Kidney (tissue), 14 donors: ENCODE results near the gene S100A5. TPM values are rescaled to one million over a fixed set of nuclear protein-coding genes. Genes with fewer than 3 reads are reported as not detected.

Source experiments
- DNase-seq, 5 donors: peaks; one replicate each; pipeline ENCODE4 v3.0.0-alpha.2; 2013 to 2020
- FAIRE-seq: peaks from 2 replicates; lab custom pipeline; 2012; peaks lifted over from hg19 to GRCh38; lab: Jason Lieb, UNC
- H3K27ac ChIP-seq, 2 donors: one replicate each; pipeline ENCODE4 v1.7.0; 2013; ENCODE audit warnings: low read depth in 2 of 2, low read length in 2 of 2, inconsistent platforms in 1 of 2
- H3K27me3 ChIP-seq: one replicate; pipeline ENCODE4 v1.7.1; 2013; ENCODE audit warnings: low read length, inconsistent platforms; ENCODE audit not compliant: control insufficient read depth, insufficient read depth
- H3K36me3 ChIP-seq, 3 donors: one replicate each; pipeline versions ENCODE4 v1.7.0 to v1.7.1; 2013; ENCODE audit warnings: low read length in 3 of 3, control low read depth in 1 of 3, inconsistent platforms in 1 of 3; ENCODE audit not compliant: insufficient read depth in 3 of 3, control insufficient read depth in 2 of 3
- H3K4me1 ChIP-seq, 3 donors: one replicate each; pipeline versions ENCODE4 v1.7.0 to v1.7.1; 2013; ENCODE audit warnings: low read length in 3 of 3, inconsistent platforms in 1 of 3, low read depth in 1 of 3; ENCODE audit not compliant: control insufficient read depth in 2 of 3, insufficient read depth in 2 of 3
- H3K4me3 ChIP-seq, 3 donors: one replicate each; pipeline versions ENCODE4 v1.7.0 to v1.8.1; 2013; ENCODE audit warnings: low read length in 3 of 3, control low read depth in 1 of 3, inconsistent platforms in 1 of 3
- H3K9ac ChIP-seq, 3 donors: one replicate each; pipeline versions ENCODE4 v1.7.0 to v1.7.1; 2013; ENCODE audit warnings: low read length in 3 of 3, control low read depth in 1 of 3, inconsistent platforms in 1 of 3
- H3K9me3 ChIP-seq, 3 donors: one replicate each; pipeline versions ENCODE4 v1.7.0 to v1.7.1; 2013; ENCODE audit warnings: low read length in 3 of 3, control low read depth in 1 of 3, inconsistent platforms in 1 of 3; ENCODE audit not compliant: control insufficient read depth in 2 of 3, insufficient read depth in 1 of 3
- intact Hi-C: fragments of 100-400 bp; cut with DNase I; formaldehyde crosslinking; loops from one replicate; pipeline ENCODE4 v1.11.1; 2022
- polyA plus RNA-seq: library from polyadenylated mRNA; stranded (reverse); fragments of 350-450 nt; fragmentation: Illumina TruSeq; extraction: RNeasy Lipid Tissue Mini Kit (QIAGEN cat#74804); gene quantifications from one replicate; pipeline ENCODE4 v1.2.3, GENCODE V29; 2014; ENCODE audit warnings: low read depth, low replicate concordance; ENCODE audit not compliant: insufficient read depth
- total RNA-seq: library from RNA; stranded (reverse); fragmentation: NEBNext Ultra II Directional; extraction: Animal tissue kit (Norgen Biotek cat#: 25700); gene quantifications from one replicate; pipeline ENCODE4 v1.2.1, GENCODE V29; 2021
- TF ChIP-seq, protein P1 (sequence below): IDR thresholded peaks from 3 replicates; pipeline ENCODE4 v1.5.1; 2012; ENCODE audit warnings: mild to moderate bottlenecking, moderate library complexity, borderline replicate concordance; ENCODE audit not compliant: insufficient read depth; ENCODE audit errors: extremely low read depth
- donor health status: control.
- donor health status: control.
- donor health status: control.
- donor health status: control.
- donor health status: control.
- donor health status: DM: yes; HTN: yes; CAD: no.
- donor health status: Normal renal cell carcinoma (clear cell type).

S100A5 gene
- total and polyA plus RNA-seq, 2 donors from 2014 or later, result 0.91 to 1.9 TPM

DNA sequence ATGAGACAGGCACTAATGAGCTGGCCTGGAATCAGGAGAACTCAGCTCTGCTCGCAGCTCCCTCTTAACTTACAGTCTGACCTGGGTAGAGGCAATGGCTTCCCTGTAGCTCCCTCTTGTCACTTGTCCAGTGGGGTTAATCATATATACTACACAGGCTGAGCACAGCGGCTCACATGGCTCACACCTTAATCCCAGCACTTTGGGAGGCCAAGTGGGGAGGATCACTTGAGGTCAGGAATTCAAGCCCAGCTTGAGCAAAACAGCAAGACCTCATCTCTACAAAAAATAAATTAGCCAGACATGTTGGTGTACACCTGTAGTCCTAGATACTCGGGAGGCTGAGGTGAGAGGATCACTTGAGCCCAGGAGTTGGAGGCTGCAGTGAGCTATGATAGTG, 9.1 kb downstream of the S100A5 start:
- FAIRE-seq, result no peak
- no peak overlapping the region for H3K4me3 ChIP-seq
- no peak overlapping the region for H3K9ac ChIP-seq
- H3K4me1 ChIP-seq, result peaks cover 0 to 23% (median 5%) of the 10 kb centered on the region in 3 donors
- intact Hi-C loops, result no loop called here
- no peaks in the 10 kb centered on the region for H3K36me3 ChIP-seq
- TF ChIP-seq, protein P1, sequence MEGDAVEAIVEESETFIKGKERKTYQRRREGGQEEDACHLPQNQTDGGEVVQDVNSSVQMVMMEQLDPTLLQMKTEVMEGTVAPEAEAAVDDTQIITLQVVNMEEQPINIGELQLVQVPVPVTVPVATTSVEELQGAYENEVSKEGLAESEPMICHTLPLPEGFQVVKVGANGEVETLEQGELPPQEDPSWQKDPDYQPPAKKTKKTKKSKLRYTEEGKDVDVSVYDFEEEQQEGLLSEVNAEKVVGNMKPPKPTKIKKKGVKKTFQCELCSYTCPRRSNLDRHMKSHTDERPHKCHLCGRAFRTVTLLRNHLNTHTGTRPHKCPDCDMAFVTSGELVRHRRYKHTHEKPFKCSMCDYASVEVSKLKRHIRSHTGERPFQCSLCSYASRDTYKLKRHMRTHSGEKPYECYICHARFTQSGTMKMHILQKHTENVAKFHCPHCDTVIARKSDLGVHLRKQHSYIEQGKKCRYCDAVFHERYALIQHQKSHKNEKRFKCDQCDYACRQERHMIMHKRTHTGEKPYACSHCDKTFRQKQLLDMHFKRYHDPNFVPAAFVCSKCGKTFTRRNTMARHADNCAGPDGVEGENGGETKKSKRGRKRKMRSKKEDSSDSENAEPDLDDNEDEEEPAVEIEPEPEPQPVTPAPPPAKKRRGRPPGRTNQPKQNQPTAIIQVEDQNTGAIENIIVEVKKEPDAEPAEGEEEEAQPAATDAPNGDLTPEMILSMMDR, result no peak
- no peak for DNase-seq
- no peaks in the 10 kb centered on the region for H3K27me3 ChIP-seq
- no peak overlapping the region for H3K27ac ChIP-seq
- H3K9me3 ChIP-seq, result no peaks in the 10 kb centered on the region

DNA sequence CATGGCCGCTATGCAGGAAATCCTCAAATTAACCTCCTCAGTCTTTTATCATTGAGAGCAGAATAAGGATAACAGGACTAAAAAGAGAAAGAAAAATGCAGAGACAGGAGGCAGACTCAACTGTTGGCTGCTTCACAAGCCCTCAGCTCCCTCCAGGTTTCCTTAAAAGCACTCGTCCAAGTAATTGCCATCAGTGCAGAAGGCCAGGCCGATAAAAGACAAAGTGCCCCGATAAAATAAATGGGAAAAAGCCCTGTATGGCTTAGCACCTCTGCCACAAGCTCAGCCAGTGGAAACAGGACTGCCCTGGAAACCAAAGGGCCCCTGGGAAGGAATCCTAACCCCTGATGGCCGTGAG, 13.1 kb downstream of the S100A5 start:
- intact Hi-C loops, result no loop called here
- Histone ChIP-seq H3K27me3 (no peaks in the 10 kb centered on the region), H3K9ac (no peak overlapping the region), H3K4me1 (peaks cover 0 to under 1% (median 0%) of the 10 kb centered on the region in 3 donors), H3K4me3 (no peak overlapping the region), H3K27ac (no peak overlapping the region), H3K9me3 (no peaks in the 10 kb centered on the region), H3K36me3 (no peaks in the 10 kb centered on the region)
- FAIRE-seq, result no peak
- DNase-seq, result no peak
- TF ChIP-seq, protein P1, result no peak

DNA sequence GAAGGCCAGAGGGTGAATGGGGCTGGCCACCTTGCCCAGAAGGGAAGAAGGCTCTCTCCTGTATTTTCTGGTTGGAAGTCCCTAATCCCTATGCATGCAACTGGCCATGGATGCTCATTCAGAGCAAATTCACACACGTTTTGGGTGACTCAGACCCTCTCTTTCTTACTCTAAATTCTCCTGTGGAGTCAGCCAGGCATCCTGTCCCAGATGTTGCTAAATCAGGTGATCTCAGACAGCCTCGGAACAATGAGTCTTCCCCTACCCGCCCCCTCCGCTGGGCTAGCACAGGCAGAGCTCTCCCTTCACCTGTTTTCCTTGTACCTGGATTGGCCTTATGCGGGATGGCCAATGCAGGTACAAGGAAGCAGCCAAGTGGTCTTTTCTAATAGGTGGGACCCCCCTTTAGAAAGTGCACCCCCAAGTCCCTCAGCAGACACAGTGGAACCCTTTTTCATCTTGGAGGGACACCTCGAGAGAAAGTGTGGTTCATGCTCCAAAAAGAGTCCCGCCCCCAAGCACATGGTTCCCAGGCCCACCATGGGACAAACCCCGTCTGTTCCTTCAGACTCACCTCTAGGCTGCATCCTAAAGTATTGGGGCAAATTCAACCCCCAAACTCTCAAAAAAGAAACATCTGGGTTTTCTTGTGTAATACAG, 13.6 kb downstream of the S100A5 start:
- TF ChIP-seq, protein P1, result no peak
- Histone ChIP-seq H3K9ac (no peak overlapping the region), H3K9me3 (no peaks in the 10 kb centered on the region), H3K27ac (no peak overlapping the region), H3K36me3 (no peaks in the 10 kb centered on the region), H3K27me3 (no peaks in the 10 kb centered on the region), H3K4me1 (no peaks in the 10 kb centered on the region), H3K4me3 (no peak overlapping the region)
- DNase-seq (peak in 1 of 5 donors; percentile 29), FAIRE-seq (no peak)
- intact Hi-C loops, result no loop called here
